ENCODE results near the gene FBXO3. TPM values are rescaled to one million over a fixed set of nuclear protein-coding genes. Genes with fewer than 3 reads are reported as not detected.

FBXO3 gene
- total RNA-seq, 1 experiment from 2014 or later: 32.9 TPM

DNA sequence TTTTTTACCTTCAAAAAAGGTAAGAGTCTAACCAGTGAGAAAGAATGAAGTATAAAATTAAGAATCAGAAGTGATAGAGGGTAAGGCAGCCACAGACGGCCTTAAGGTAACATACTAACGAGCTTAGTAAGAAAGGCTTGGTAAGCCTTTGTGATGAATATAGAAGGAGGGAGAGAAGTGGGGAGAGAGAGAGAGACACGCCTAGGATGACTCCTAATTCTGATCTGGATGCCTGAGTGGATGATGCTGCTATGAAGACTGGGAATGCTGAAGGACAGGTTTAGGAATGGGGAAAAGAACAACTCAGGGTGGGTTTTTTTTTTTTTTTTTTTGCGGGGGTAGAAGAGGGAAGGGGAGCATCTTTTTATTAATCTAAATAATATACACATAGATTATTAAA, 4.8 kb downstream of the FBXO3 start:
- H3K79me2 ChIP-seq (ENCODE audit: low read depth): peaks cover 39% of the 10 kb centered on the region
- peak; percentile 33 to 90 for DNase-seq
- peak overlapping the region; percentile 49 for H3K4me2 ChIP-seq
- intact Hi-C loops (cut with micrococcal nuclease; ENCODE audit: unreplicated experiment): no loop called here
- H3K4me1 ChIP-seq (replicated peaks; ENCODE audit: insufficient read depth): peaks cover 46% of the 10 kb centered on the region
- ChIA-PET CTCF (no interaction called here), POLR2A (ENCODE audit: unreplicated experiment) (interaction anchor here (0.6 to 0.7 kb wide), 4 partner anchors 66 to 872 kb away, joined by 4 to 54 read pairs (median 6); no protein-coding TSS in a partner anchor)
- H3K36me3 ChIP-seq (ENCODE audit: low read depth): peaks cover 20% of the 10 kb centered on the region
- no peak overlapping the region for H3K4me3 ChIP-seq
- no TSS peak for BruUV-seq (replicated peaks)
- H3K9me3 ChIP-seq (ENCODE audit: insufficient read depth, low read depth): no peaks in the 10 kb centered on the region
- peak overlapping the region; percentile 49 for H3K27ac ChIP-seq
- H4K20me1 ChIP-seq (ENCODE audit: insufficient read depth): 0 out of 2 replicates have a peak, but pooled peaks cover 6% of the 10 kb centered on the region
- H3F3A ChIP-seq (ENCODE audit: insufficient read depth, low read depth): peaks cover 13% of the 10 kb centered on the region
- TF ChIP-seq EZH2 (IDR thresholded peaks at IDR 0.05; ENCODE audit: low read depth): no peak
- TF ChIP-seq, protein P1, sequence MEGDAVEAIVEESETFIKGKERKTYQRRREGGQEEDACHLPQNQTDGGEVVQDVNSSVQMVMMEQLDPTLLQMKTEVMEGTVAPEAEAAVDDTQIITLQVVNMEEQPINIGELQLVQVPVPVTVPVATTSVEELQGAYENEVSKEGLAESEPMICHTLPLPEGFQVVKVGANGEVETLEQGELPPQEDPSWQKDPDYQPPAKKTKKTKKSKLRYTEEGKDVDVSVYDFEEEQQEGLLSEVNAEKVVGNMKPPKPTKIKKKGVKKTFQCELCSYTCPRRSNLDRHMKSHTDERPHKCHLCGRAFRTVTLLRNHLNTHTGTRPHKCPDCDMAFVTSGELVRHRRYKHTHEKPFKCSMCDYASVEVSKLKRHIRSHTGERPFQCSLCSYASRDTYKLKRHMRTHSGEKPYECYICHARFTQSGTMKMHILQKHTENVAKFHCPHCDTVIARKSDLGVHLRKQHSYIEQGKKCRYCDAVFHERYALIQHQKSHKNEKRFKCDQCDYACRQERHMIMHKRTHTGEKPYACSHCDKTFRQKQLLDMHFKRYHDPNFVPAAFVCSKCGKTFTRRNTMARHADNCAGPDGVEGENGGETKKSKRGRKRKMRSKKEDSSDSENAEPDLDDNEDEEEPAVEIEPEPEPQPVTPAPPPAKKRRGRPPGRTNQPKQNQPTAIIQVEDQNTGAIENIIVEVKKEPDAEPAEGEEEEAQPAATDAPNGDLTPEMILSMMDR (conservative IDR thresholded peaks at IDR 0.05): no peak
- no peak overlapping the region for H2AFZ ChIP-seq
- H3K9me2 ChIP-seq (ENCODE audit: insufficient read depth): no peaks in the 10 kb centered on the region
- no peaks in the 10 kb centered on the region for H3K27me3 ChIP-seq (ENCODE audit: insufficient read depth, low read depth)

- Histone ChIP-seq H3K4me1 (replicated peaks; ENCODE audit: insufficient read depth) (peaks cover 38% of the 10 kb centered on the region), H3K27me3 (ENCODE audit: insufficient read depth, low read depth) (no peaks in the 10 kb centered on the region), H3K4me2 (no peak overlapping the region), H3K79me2 (ENCODE audit: low read depth) (peaks cover 24% of the 10 kb centered on the region), H3F3A (ENCODE audit: insufficient read depth, low read depth) (peaks cover 13% of the 10 kb centered on the region), H4K20me1 (ENCODE audit: insufficient read depth) (no peaks in the 10 kb centered on the region), H3K4me3 (no peak overlapping the region), H2AFZ (no peak overlapping the region), H3K27ac (no peak overlapping the region), H3K9me2 (ENCODE audit: insufficient read depth) (no peaks in the 10 kb centered on the region), H3K36me3 (ENCODE audit: low read depth) (peaks cover 31% of the 10 kb centered on the region), H3K9me3 (ENCODE audit: insufficient read depth, low read depth) (no peaks in the 10 kb centered on the region)
- TF ChIP-seq, protein P1 (conservative IDR thresholded peaks at IDR 0.05): no peak
- TF ChIP-seq EZH2 (IDR thresholded peaks at IDR 0.05; ENCODE audit: low read depth): no peak
- ChIA-PET POLR2A (ENCODE audit: unreplicated experiment) (interaction anchor here (0.6 kb wide), 1 partner anchor 13 kb away, joined by 3 read pairs; no protein-coding TSS in a partner anchor), CTCF (interaction anchor here (0.7 kb wide), 1 partner anchor 1162 kb away, joined by 3 read pairs; no protein-coding TSS in a partner anchor)
- DNase-seq: no peak
- intact Hi-C loops (cut with micrococcal nuclease; ENCODE audit: unreplicated experiment): no loop called here
- no TSS peak for BruUV-seq (replicated peaks)
Measured at GRCh38 chr11:33767624-33768023, 6.7 kb downstream of the FBXO3 start.

GRCh38 chr11:33766085-33766484, 8.2 kb downstream of the FBXO3 start:
- ChIA-PET POLR2A (ENCODE audit: unreplicated experiment) (no interaction called here), CTCF (no interaction called here)
- H3K27me3 ChIP-seq (ENCODE audit: insufficient read depth, low read depth): no peaks in the 10 kb centered on the region
- no peaks in the 10 kb centered on the region for H3K9me3 ChIP-seq (ENCODE audit: insufficient read depth, low read depth)
- no peak for DNase-seq
- H3K36me3 ChIP-seq (ENCODE audit: low read depth): peaks cover 39% of the 10 kb centered on the region
- TF ChIP-seq, protein P1 (conservative IDR thresholded peaks at IDR 0.05): no peak
- TF ChIP-seq EZH2 (IDR thresholded peaks at IDR 0.05; ENCODE audit: low read depth): no peak
- H3K79me2 ChIP-seq (ENCODE audit: low read depth): peaks cover 9% of the 10 kb centered on the region
- intact Hi-C loops (cut with micrococcal nuclease; ENCODE audit: unreplicated experiment): no loop called here
- H3F3A ChIP-seq (ENCODE audit: insufficient read depth, low read depth): peaks cover 6% of the 10 kb centered on the region
- no TSS peak for BruUV-seq (replicated peaks)
- no peak overlapping the region for H3K4me2 ChIP-seq
- no peaks in the 10 kb centered on the region for H4K20me1 ChIP-seq (ENCODE audit: insufficient read depth)
- H3K4me3 ChIP-seq: no peak overlapping the region
- H3K9me2 ChIP-seq (ENCODE audit: insufficient read depth): no peaks in the 10 kb centered on the region
- peaks cover 22% of the 10 kb centered on the region for H3K4me1 ChIP-seq (replicated peaks; ENCODE audit: insufficient read depth)
- H2AFZ ChIP-seq: no peak overlapping the region
- no peak overlapping the region for H3K27ac ChIP-seq
